HFFc6 (cell line): ENCODE results near the gene CRTAC1. TPM values are rescaled to one million over a fixed set of nuclear protein-coding genes. Genes with fewer than 3 reads are reported as not detected.

Experiments used
- DNase-seq: peaks from one replicate; pipeline ENCODE4 v3.0.0-alpha.2; 2018
- H3K27ac Mint-ChIP-seq: 2 replicates; pipeline ENCODE4 v1.8.0; 2020; ENCODE audit warnings: mild to moderate bottlenecking, mixed read lengths
- H3K27me3 Mint-ChIP-seq: 2 replicates; pipeline ENCODE4 v1.8.0; 2021; ENCODE audit warnings: mild to moderate bottlenecking, moderate library complexity, mixed read lengths; ENCODE audit not compliant: insufficient read depth
- H3K36me3 Mint-ChIP-seq: 2 replicates; pipeline ENCODE4 v1.8.0; 2021; ENCODE audit warnings: low read depth, mixed read lengths
- H3K4me1 Mint-ChIP-seq: 2 replicates; pipeline ENCODE4 v1.8.0; 2020; ENCODE audit warnings: low read depth, mixed read lengths
- H3K4me3 Mint-ChIP-seq: 2 replicates; pipeline ENCODE4 v1.8.0; 2020; ENCODE audit warnings: mild to moderate bottlenecking, moderate library complexity, mixed read lengths
- H3K9me3 Mint-ChIP-seq: 2 replicates; pipeline ENCODE4 v1.8.0; 2020; ENCODE audit warnings: mild to moderate bottlenecking, mixed read lengths
- CTCF ChIP-seq: fragments of 200-600 bp; sonication (generic); IDR thresholded peaks from 2 replicates; pipeline ENCODE4 v1.5.0; 2021; ENCODE audit warnings: antibody characterized with exemption, mild to moderate bottlenecking
- total RNA-seq, 6 experiments: library from RNA; stranded (reverse); fragmentation: NEBNext Ultra II Directional; extraction: Animal tissue kit (Norgen Biotek cat#: 25700); gene quantifications; 2 replicates in 1 of 6; 3 replicates in 5 of 6; pipeline ENCODE4 v1.2.3, GENCODE V29; 2021

Gene CRTAC1
- total RNA-seq, 6 experiments from 2014 or later: not detected

DNA sequence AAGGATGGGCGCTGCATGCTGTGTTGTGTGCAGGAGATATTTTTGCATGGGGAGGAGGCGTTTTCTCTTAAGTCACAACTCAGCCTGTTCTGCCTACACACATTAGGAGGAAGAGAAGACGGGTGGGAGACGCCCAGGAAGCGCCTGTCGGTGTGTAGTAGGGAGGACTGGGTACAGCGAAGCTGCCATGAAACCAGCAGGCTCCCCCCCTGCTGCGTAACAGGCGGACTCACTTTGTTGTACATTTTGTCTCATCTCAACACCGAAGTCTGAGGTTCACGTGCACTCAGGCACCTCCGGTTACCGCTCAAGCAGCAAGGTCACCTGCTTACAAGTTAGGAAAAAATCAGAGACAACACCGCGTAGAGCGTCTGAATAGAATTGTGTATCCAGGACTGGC lies 56.3 kb downstream of the CRTAC1 start:
- DNase-seq: no peak
- H3K27me3 Mint-ChIP-seq: peaks cover 42% of the 10 kb centered on the region
- no peak overlapping the region for H3K27ac Mint-ChIP-seq
- no peaks in the 10 kb centered on the region for H3K4me1 Mint-ChIP-seq
- no peaks in the 10 kb centered on the region for H3K36me3 Mint-ChIP-seq
- H3K9me3 Mint-ChIP-seq: no peaks in the 10 kb centered on the region
- no peak overlapping the region for H3K4me3 Mint-ChIP-seq
- TF ChIP-seq CTCF: no peak

DNA sequence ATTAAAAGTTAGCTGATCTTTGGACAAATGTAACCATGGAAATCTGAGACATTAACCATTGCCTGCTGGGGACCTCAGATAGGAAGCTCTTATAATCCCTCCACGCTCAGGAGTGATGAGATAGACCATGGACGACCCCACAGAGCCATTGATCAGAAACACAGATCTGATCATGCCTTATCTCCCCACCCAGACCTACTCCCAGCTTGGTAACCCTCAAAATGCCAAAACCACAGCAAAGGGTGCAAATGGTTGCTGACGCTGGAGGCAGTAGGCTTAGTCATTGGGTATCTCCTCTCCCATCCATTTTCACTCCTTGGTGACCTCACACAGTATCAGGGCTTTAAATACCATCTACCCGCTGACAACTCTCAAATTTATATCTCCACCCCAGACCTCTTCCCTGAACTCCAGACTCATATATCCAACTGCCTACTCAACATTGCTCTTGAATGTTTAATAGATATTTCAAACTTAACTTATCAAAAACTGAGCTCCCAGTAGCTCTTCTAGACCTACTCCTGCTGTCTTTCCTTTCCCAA lies 60.8 kb downstream of the CRTAC1 start:
- Mint-ChIP-seq H3K36me3 (no peaks in the 10 kb centered on the region), H3K9me3 (no peaks in the 10 kb centered on the region), H3K27ac (no peak overlapping the region), H3K4me1 (no peaks in the 10 kb centered on the region), H3K4me3 (no peak overlapping the region), H3K27me3 (peaks cover 31% of the 10 kb centered on the region)
- no peak for TF ChIP-seq CTCF
- DNase-seq: no peak

DNA sequence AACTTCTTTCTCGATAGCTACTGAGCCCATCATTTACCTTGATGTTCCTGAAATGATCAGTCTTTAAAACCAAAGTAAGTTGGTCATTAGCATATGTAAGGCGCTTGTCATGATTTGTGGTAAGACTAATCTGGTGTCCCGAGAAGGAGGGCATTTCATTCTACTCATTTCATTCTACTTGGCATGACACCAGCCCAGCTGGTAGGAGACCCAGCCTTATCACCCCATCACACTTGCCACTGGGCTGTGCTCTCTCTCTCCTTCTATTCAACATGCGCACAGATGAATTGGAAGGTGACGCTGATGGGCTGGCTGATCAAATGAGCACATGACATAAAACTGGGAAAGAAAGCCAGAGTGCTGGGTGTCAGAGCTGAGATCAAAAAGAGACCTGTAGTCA lies 65.7 kb downstream of the CRTAC1 start:
- no peak for TF ChIP-seq CTCF
- Mint-ChIP-seq H3K27me3 (peaks cover 18% of the 10 kb centered on the region), H3K4me3 (no peak overlapping the region), H3K27ac (no peak overlapping the region), H3K4me1 (no peaks in the 10 kb centered on the region), H3K9me3 (no peaks in the 10 kb centered on the region), H3K36me3 (no peaks in the 10 kb centered on the region)
- DNase-seq: no peak

GRCh38 chr10:97961945-97962344 lies 68.5 kb downstream of the CRTAC1 start:
- no peak for TF ChIP-seq CTCF
- Mint-ChIP-seq H3K27me3 (peaks cover 15% of the 10 kb centered on the region), H3K36me3 (no peaks in the 10 kb centered on the region), H3K4me3 (no peak overlapping the region), H3K4me1 (no peaks in the 10 kb centered on the region), H3K27ac (no peak overlapping the region), H3K9me3 (no peaks in the 10 kb centered on the region)
- no peak for DNase-seq

DNA sequence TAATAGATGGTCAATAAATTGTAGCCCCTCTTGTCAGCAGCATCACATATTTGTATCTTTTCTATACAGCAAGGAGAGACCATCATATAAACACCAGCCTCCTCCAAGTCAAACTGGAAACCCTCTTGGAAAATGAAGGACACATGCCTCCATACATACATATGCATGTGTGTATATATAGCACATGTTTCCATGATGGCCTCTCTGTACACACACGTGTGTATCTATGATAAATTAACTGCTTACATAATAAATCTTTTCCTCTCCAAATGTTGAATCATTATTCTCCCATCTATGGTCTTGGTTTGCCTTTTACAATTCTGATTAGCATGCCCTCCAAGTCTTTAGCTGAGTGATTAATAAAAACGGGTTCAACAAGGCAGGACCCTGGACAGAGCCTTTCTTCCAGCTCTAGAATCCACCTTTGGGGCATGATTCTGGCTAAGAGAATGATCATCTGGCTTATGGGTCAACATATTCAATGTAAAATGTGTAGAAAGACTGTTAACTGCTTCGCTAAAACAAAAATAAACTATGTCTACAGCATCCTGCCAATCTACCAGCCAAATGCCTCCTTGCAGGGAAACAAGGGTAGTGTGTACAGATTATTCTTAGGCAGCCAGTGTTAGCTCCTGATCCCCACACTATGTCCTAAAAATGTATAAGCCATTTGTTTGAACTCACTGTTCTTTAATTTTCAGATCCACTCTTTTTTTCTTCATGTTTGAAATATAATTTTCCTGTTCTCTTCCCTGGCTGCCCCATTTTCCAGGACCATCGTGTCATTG lies 70.0 kb downstream of the CRTAC1 start:
- no peaks in the 10 kb centered on the region for H3K4me1 Mint-ChIP-seq
- no peak overlapping the region for H3K4me3 Mint-ChIP-seq
- no peaks in the 10 kb centered on the region for H3K36me3 Mint-ChIP-seq
- TF ChIP-seq CTCF: no peak
- no peak for DNase-seq
- H3K27me3 Mint-ChIP-seq: peaks cover 11% of the 10 kb centered on the region
- H3K9me3 Mint-ChIP-seq: no peaks in the 10 kb centered on the region
- no peak overlapping the region for H3K27ac Mint-ChIP-seq
